Measurements from ENCODE around the gene PKP1. TPM values are rescaled to one million over a fixed set of nuclear protein-coding genes. Genes with fewer than 3 reads are reported as not detected.

The PKP1 gene
- total RNA-seq, 1 donor from 2014 or later: not detected

- no peak for DNase-seq (ENCODE audit: low read depth in 2 of 2)
Observed at GRCh38 chr1:201325678-201326060, 42.4 kb downstream of the PKP1 start.

DNA sequence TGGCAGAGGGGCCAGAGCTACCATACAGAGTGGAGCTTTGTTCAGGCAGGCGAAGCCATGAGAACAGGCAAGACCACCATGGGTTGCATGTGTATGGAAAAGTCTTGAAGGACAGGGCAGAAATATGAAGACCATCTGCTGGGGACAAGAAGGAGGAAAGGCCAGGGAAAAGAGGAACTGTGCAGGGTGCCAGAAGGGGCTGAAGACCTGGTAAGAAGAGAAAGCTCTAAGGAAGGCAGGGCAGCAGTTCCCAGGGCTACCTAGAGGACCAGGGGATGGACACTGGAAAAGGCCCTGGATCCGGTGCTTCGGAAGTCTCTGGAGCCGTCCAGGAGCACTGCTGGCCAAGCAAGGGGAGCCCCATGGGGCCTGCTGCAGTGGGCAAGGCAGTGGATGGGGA lies 43.4 kb downstream of the PKP1 start:
- no peak for DNase-seq (ENCODE audit: low read depth in 2 of 2)

GRCh38 chr1:201327687-201328240 lies 44.5 kb downstream of the PKP1 start:
- no peak for DNase-seq (ENCODE audit: low read depth in 2 of 2)

DNA sequence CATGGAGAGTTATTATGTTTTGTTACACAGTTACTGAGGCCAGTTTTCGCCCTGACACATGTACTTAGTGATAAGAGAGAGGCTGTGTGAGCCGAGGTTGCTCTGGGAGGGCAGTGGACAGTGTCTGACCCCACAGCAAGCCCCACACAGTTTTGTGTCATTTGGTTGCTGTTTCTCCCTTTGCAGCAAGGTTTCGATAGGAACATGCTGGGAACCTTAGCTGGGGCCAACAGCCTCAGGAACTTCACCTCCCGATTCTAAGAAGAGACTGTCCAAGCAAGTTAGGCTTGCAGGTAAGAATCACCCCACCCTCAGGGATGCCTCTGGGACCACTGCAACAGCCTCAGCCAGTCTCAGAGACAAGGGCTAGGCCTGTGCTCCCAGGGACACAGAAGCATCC lies 45.3 kb downstream of the PKP1 start:
- DNase-seq (ENCODE audit: low read depth in 2 of 2): no peak

- DNase-seq (ENCODE audit: low read depth in 2 of 2): no peak
Observed at GRCh38 chr1:201329286-201329685, 46.0 kb downstream of the PKP1 start.

GRCh38 chr1:201329801-201330200 lies 46.5 kb downstream of the PKP1 start:
- no peak for DNase-seq (ENCODE audit: low read depth in 2 of 2)

DNA sequence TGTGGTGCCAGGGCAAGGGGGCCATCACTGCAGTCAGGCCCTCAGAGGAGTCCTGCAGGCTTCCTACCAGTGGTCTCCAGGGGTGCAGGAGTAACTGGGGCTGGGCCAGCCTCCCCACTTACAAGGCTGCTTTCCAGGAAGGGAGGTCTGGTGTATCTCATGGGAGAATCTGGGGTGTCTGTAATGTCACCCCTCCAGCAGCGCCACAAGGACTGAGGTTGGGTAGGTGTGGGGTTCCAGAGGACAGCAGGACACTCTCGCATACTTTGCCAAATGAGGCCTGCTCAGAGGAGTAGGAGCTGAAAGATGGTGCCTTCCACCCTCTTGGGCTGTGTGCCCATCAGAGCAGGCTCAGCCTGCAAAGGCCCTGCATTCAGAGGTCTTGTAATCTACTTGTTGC lies 47.2 kb downstream of the PKP1 start:
- DNase-seq (ENCODE audit: low read depth in 2 of 2): no peak

DNA sequence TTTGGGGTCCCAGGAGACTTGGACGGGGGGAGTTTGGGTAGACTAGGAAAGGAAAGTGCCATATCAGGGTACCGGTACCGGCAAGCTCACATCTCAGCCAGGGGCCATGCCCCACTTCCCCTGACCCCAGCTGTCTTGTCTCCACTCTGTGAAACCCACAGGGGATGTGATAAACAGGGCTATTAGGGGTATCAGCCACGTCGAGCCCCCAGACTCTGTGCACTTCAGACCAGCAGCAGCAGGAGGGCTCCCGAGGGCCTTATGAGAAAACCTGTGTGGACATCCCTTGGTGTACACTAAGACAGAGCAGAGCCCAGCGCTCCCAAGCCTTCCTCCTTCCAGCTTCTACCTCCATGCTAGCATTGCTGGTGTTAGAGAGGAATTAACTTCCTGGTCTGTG lies 47.9 kb downstream of the PKP1 start:
- DNase-seq (ENCODE audit: low read depth in 2 of 2): no peak

DNA sequence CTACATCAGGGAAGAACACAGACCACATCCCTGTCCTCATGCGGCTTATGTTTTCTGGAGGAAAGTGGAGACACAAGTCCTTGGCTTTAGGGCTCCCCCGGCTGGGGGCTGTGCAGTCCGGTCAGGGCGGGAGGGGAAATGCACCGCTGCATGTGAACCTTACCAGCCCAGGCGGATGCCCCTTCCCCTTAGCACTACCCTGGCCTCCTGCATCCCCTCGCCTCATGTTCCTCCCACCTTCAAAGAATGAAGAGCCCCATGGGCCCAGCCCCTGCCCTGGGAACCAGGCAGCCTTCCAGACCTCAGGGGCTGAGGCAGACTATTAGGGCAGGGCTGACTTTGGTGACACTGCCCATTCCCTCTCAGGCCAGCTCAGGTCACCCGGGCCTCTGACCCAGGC lies 48.7 kb downstream of the PKP1 start:
- no peak for DNase-seq (ENCODE audit: low read depth in 2 of 2)

- no peak for DNase-seq (ENCODE audit: low read depth in 2 of 2)
Observed at GRCh38 chr1:201332616-201333335, 49.5 kb downstream of the PKP1 start.

GRCh38 chr1:201334325-201335173 lies 51.2 kb downstream of the PKP1 start:
- no peak for DNase-seq (ENCODE audit: low read depth in 2 of 2)

DNA sequence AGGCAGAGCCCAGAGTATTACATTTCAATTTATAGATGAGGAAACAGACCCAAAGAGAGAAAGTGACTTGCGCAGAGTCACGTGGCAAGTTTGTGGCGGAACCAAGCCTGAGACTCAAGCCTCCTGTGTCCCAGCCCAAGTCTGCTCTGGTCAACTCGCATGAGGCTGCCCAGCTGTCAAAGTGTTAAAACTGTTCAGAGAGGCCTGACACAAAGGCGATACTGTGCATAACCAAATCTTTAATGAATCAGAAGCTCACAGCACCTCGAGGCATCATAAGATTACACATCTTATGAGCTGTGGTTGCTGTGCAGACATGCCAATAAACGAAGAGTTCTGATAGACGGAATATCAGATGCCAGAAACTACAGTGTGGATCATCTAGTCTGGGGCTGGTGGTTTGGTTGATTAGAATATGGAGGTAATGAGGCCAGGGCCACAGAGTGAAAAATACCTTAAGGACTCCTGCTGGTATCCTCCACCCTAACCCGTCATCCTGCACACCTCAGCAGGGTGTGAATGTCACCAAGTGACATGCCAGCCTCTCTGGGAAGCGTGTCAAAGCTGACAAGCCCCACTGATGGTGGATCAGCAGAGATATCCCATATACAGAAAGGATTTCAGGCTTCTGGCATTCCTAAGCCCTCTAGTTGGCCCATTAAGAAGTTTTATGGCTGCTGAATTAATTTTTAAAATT lies 52.0 kb downstream of the PKP1 start:
- no peak for DNase-seq (ENCODE audit: low read depth in 2 of 2)

GRCh38 chr1:201335901-201336300 lies 52.6 kb downstream of the PKP1 start:
- DNase-seq (ENCODE audit: low read depth in 2 of 2): no peak

DNA sequence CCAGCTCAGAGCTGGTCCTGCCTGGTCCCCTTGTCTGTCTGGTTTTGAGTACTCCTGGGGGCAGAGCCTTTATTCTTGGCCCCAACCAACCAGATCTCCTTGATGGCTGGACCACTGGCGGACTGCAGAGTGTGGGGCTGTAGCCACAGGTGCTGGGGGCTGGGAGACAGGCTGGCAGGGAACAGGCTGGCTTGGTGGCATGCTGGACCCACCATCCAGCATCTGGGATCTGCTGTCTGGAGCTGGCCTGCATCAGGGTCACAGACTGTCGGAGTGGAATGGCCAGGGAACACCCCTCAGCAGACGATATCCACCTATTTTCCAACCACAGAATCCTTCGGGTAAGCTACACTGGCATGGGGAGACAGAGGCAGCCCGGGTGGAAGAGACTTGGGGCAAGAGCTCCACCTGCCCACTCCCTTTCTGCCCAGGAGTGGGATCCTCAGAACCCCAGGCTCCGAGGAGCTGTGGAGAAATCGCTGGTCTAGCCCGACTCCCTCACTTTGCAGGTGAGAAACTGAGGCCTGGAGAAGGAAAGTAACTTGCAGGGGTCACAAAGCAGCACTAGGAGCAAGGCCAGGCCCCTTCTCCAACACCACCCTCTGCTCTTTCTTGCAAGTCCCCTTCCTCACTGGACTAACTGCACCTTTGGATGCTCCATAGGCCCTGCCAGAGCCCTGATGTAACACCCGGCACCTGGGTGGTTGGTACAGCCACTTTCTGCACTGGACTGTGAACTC lies 53.6 kb downstream of the PKP1 start:
- DNase-seq (ENCODE audit: low read depth in 2 of 2): no peak

DNA sequence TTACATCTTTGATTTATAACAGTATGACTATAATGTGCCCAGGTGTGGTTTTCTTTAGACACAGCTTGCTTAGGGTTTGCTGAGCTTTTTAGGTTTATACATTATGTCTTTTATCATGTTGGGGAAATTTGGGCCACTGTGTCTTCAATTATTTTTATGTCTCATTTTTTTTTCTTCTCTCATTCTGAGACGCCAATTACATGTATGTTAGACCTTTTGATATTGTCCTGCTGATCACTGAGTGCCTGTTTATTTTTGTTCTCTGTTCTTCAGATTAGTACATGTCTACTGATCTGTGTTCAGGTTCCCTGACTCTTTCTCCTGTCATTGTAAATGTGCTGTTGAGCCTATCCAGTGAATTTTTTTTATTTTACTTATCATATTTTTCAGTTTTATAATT lies 58.1 kb downstream of the PKP1 start:
- DNase-seq (ENCODE audit: low read depth in 2 of 2): no peak

DNA sequence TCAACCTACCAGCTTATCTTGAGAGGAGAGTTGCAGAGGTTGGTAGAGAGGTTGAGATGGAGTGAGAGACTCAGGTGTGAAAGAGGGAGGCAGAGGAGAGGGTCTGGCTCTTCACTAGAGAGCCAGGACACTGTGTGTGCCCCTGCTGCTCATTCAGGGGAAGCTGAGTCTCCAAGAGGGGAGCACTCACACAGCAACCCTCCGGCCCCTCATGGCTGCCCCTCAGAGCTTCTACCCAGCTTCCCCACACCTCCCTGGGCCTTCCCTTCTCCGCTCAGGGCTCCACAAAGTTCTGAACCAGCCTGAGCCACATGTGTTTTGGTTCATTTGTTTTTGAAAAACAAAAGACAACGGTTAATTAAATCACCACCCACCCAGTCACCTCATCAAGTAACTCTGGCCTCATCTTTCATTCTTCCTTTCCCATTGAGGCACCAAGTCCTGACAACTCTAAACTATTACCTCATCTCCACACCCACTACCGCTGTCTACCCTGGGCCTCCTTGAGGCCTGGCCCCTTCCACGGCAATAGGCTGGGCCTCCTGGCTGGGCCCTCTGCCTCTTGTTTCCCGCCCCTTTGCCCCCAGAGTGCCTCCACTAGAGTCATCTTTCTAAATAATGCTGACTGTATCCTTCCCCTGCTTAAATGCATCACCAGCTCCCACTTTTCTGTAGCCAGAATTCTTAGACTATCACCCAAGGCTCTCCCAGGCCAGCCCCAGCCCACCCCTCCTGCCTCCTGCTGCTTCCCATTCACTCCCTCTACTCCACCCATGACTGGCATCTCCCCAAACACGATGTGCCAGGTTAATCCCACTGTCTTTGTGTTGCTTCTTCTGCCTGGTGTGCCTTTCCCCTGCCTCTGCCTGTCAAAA lies 61.1 kb downstream of the PKP1 start:
- no peak for DNase-seq (ENCODE audit: low read depth in 2 of 2)

DNA sequence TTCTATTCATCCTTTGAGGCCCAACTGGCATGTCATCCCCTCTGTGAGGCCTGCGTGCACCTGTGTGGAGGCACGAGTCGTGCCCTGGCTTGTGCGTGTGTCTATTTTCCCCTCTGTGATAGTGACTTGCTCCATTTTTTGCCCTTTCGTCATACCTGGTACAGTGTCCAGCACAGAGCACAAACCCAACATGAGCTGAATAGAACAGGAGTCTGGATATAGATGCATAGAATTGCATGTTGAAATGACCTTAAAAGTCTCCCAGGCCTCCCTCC lies 61.7 kb downstream of the PKP1 start:
- no peak for DNase-seq (ENCODE audit: low read depth in 2 of 2)

DNA sequence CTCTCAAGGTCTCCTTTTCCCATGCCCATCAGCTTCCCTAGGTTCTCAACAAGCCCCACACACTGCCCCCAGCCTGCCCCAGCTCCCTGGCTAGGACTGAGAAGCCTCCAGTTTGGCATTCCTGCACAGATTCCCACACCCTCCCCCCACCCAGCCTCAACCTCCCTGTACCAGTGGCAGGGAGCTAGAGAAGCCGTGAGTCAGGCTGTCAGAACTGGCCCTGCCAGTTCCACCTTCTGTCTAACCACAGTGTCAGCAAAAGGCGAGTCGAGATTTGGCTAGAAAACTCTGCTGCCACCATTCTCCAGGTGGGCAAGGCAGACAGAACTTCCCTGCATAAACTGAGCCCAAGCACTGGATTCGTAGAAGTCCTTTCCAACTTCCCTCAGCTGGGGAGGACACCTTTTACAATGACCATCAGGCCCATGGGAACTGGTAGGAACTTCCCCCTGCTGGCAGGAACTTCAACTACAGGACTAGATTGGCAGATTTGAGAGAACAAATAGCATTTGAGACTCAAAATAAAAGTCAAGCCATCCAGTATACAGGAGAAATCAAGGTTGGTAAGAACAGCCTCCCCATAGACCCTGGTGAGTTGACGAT lies 63.1 kb downstream of the PKP1 start:
- peak; percentile 65 to 82 for DNase-seq (ENCODE audit: low read depth in 2 of 2)

DNA sequence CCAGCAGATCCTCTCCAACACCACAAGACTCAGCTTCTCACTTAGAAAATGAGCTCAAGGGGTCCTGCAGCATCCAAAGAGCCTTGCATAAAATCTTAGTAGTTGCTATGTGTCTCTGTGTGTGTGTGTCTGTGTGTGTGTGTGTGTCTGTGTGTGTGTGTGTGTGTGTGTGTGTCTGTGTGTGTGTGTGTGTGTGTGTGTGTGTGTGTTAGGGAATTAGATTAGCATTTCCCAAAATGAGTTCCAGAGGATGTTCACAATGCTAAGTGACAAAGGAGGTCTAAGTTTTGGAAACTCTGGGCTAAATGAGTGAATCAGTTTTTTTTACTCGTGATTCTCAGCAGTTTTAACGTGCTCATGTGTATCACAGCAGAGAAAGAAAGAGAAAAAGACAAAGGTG lies 63.7 kb downstream of the PKP1 start:
- no peak for DNase-seq (ENCODE audit: low read depth in 2 of 2)

DNA sequence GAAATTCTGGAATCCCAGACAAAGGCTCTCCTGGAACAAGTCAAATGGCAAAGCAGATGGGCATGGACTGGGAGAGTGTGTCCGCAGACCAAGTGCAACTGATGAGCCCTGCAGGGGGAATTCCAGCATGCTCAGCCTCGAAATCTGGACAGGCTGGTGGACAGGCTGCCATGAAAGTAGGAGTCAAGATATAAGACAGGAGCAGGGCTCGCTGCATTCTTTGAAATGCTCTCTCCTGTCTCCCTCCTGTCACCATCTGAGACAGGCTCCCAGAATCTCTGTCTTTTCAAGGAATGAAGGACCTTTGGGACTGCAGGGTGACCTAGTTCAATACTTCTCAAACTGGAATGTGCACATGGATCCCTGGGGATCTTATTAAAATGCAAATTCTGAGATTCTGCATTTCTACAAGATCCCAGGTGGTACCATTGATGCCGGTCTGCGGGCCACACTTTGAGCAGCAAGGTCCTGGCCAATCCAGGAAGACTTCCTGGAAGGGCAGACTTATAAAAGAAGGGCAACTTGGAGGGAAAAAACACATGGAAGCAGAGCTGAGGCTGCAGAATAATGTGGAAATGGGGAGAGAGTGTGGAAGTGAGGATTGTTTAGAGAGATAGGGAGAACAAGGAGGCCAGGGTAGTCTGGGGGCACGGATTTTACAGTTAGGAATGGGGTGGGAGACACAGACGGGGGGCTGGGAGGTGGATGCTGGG lies 64.3 kb downstream of the PKP1 start:
- DNase-seq (ENCODE audit: low read depth in 2 of 2): peak in 1 of 2 donors; percentile 10

Data from lung microvascular endothelial cell (primary cell).